ENCODE data around the gene C6orf89.

Gene C6orf89

DNA sequence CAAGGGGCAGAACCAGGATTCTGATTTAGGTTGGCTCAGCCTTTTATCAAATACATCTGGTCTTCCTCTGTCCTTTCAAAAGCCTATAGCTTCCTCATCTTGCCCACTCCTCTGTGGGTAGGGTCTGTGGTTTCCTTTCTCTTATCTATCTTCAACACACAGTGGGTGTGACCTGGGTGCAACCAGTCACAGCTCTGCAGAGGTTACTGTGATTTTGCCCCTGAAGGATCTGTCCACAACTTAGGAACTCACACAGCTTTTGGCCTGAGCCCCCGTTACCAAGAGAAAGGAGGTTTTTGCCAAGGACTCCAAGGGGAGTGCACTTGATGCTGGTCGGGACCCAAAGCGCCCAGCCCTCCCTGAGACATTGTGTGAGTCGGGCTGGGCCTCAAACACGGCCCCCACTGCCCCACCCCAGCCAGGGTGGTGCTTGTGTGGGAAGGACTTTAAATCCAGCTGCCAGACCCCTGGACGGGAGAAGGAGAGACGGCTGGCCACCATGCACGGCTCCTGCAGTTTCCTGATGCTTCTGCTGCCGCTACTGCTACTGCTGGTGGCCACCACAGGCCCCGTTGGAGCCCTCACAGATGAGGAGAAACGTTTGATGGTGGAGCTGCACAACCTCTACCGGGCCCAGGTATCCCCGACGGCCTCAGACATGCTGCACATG lies 68.6 kb downstream of the C6orf89 start, which contains the start of gene PI16:
Gene PI16, plus strand, starts transcription at position 477 of the 670 bp plus-strand sequence. Its CDS starts 23 bp downstream, at position 500.
- DNase-seq, result no peak

DNA sequence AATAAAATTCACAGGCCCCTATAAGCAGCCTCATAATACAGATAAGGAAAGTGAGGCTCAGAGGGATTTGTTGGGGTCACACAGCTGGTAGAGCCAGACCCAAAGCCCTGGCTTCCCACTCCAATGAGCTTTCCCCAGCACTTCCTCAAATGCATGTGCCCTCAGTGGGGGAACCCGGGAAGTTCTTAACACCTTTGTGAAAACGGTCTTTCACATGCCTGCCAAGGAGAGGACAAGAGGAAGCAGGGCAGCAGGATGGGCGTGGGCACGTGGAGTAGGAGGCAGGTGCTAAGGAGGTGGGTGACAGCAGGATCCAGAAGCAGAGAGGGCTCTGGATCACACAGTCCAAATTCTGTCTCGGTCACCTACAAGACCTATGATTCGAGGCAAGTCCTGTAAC lies 69.4 kb downstream of the C6orf89 start:
- no peak for DNase-seq

DNA sequence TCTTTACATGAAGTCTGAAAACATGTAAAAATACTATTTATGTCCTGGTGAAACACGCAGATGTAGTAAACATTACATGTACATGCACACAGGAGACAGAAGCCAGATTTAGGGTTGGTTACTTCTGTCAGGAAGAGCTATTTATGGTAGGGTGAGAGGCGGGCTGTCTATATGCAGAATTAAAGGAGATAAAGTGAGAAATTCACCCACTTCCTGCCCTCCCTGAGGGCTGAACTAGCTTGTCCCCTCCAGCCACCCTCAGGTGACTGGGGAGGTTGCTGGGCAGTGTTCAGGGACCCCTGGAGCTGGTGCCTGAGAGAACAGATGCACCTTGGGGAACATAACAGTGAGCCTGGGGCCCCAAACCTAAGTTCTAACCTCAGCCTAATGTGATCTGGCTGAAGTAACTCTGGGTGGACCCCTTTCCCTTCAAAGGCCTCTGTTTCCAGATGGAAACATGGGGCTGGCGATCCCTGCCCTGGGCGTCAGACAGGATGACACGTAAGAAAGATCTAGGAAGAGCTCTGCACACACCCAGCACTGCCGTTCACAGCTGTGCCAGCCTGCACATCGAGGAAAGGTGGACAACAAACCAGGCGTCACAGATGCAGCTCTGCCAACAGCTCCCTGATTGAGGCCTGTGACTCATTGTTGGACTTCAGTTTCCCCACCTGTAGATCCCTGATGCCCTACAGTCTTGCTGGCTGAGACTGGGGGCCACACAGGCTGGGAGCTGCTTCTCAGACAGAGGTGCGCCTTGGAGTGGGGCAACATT lies 70.1 kb downstream of the C6orf89 start:
- DNase-seq, result no peak

DNA sequence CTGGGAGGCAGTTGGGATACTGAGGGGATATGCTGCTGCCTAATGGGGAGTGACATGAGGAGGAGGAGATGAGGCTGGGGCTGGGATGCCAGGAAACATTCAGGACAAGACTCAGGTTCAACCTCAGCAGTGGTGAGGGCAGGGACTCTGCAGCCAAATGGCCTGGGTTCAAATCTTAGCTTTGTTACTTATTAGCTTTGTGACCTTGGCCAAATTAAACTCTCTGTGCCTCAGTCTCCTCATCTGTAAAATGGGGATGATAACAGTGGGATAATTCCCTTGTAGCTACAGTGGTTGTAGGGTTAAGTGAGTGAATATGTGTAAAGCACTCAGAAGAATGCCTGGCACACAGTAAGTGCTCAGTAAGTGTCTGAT lies 70.7 kb downstream of the C6orf89 start:
- DNase-seq, result no peak

GRCh38 chr6:36957773-36958271 lies 72.1 kb downstream of the C6orf89 start:
- DNase-seq, result no peak

- no peak for DNase-seq
Observed at GRCh38 chr6:36958775-36959554, 73.2 kb downstream of the C6orf89 start.

DNA sequence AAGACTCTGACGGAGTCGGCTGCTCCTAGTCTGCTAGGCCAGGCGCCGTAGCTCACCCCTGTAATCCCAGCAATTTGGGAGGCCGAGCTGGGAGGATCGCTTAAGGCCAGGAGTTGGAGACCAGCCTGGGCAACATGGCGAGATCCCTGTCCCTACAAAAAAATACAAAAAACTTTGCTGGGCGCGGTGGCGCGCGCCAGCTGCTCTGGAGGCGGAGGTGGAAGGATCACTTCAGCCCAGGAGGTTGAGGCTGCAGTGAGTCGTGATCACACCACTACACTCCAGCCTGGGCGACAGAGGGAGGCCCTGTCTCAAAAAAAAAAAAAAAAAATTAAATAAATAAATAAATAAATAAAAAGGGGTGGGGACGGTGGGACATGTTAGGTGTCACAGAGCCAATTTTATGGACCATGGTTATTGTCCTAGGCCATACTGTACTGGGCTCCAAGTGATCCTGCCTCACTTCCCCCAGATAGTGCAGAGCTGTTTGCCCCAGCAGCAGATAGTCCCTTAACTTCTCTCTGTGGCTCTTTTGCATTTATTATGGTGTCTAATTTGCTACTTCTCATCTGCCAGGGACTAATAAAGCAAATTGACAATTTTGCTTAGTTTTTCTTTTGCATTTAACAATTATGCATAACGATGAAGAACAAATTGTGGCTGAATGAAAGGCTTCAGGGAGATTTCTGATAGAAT lies 74.0 kb downstream of the C6orf89 start:
- DNase-seq, result no peak

DNA sequence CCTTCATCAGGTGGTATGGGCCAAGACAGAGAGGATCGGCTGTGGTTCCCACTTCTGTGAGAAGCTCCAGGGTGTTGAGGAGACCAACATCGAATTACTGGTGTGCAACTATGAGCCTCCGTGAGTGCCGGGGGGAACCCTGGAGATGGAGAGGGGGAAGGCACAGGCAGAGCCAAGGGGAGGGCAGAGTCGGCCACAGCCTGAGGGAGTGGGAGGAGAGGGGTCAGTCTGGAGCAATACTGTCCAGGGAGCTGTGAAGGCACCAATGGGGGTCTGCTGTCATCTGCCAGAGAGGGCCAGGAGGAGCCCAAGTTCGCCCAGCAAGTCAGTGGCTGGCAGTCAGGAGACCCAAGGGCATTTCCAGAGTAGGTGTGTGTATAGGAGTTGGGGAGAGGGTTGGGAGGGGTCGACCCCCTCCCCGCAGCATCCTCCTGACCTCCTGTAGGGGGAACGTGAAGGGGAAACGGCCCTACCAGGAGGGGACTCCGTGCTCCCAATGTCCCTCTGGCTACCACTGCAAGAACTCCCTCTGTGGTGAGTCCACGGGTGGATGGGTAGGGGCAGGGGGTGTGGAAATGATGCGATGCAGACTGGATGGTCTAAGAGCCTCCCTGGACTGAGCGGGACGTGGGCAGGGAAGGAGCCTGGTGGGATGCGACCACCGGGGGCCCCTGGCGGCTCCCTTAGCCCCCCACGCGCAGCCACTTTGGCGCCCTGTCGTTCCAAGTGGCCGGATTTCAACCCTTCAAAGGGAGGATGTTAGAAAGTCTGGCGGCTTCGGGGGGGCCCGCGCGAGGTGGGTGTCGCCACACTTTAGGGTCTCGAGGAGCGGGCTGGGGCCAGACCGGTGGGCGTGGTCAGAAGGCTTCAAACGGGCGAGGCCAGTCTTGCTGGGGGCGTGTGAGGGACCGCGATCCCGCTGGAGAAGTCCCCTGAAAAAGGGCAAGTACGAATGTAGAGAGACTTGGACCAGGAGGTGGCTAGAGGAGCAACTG lies 76.0 kb downstream of the C6orf89 start:
- DNase-seq, result no peak

DNA sequence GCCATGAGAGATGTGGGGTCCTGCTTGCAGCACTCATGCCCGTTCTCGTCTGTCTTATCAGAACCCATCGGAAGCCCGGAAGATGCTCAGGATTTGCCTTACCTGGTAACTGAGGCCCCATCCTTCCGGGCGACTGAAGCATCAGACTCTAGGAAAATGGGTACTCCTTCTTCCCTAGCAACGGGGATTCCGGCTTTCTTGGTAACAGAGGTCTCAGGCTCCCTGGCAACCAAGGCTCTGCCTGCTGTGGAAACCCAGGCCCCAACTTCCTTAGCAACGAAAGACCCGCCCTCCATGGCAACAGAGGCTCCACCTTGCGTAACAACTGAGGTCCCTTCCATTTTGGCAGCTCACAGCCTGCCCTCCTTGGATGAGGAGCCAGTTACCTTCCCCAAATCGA lies 77.1 kb downstream of the C6orf89 start:
- DNase-seq, result no peak

DNA sequence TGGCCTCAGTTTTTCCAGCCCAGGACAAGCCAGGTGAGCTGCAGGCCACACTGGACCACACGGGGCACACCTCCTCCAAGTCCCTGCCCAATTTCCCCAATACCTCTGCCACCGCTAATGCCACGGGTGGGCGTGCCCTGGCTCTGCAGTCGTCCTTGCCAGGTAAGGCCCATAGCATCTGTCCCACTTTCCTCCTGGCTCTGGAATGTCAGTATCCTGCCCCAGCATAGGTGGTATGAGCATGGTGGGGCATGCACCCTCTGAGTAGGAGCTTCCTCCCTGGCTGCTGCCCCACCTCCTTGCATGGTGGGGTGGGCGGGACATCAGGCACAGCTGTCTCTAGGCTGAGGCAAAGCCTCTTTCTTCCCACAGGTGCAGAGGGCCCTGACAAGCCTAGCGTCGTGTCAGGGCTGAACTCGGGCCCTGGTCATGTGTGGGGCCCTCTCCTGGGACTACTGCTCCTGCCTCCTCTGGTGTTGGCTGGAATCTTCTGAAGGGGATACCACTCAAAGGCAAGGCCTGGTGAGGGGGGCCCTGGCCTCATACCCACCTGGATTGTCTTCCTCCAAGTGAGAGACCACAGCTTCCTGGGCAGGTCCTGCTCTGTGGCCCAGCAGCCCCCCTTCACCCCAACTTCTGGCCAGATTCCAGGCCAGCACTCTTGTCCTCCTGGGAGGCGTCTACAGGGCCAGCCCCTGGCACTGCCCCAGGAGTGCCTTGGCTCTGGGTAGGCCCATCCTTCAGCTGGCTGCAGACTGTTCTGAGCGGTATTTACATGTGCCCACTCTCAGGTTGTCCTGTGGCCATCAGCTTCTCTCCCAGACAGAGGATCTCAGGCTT lies 77.9 kb downstream of the C6orf89 start:
- peak; percentile 65 for DNase-seq

DNA sequence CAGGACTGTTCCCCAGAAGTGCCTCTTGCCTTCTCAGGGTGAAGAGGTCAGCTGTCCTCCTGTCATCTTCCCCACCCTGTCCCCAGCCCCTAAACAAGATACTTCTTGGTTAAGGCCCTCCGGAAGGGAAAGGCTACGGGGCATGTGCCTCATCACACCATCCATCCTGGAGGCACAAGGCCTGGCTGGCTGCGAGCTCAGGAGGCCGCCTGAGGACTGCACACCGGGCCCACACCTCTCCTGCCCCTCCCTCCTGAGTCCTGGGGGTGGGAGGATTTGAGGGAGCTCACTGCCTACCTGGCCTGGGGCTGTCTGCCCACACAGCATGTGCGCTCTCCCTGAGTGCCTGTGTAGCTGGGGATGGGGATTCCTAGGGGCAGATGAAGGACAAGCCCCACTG lies 78.6 kb downstream of the C6orf89 start:
- DNase-seq, result no peak

GRCh38 chr6:36964908-36965307 lies 79.2 kb downstream of the C6orf89 start:
- no peak for DNase-seq

DNA sequence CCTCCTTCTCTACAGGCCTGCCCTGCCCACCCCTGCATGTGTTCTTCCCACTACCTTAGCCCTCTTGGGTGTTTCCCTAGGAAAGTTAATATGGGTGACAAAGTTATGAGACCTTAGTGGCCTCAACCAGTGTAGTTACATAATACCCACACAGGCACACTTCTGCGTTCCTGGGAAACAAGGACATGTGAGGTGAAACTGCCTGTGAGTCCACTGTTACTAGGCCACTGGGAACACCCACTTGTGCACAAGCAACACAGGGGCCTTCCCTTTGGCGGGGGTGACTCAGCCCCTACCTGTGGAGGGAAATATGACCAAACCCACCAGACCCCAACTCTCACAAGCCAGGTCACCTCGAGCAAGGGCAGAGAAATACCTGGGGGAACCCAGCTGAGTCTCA lies 81.5 kb downstream of the C6orf89 start:
- DNase-seq, result no peak

DNA sequence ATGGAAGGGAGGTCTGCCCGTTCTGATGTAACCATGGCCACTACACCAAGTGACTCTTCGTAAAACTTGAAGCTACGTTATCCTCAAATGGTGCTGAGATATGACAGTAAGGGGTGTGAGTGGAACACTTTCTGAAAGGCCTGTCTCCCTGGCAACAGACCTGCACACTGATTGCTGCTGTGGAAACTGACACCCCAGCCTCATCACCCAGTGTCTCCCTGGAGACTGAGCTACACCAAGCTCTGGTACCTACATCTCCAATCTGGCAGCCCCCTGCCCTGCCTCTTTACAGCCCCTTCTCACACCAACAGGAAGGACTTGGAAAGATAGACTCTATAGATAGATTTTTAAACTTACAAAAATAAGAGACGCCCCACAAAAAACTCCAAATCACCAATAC lies 82.0 kb downstream of the C6orf89 start:
- no peak for DNase-seq

- DNase-seq, result no peak
Observed at GRCh38 chr6:36968266-36968977, 82.7 kb downstream of the C6orf89 start.

- DNase-seq, result no peak
Observed at GRCh38 chr6:36969240-36969691, 83.5 kb downstream of the C6orf89 start.

DNA sequence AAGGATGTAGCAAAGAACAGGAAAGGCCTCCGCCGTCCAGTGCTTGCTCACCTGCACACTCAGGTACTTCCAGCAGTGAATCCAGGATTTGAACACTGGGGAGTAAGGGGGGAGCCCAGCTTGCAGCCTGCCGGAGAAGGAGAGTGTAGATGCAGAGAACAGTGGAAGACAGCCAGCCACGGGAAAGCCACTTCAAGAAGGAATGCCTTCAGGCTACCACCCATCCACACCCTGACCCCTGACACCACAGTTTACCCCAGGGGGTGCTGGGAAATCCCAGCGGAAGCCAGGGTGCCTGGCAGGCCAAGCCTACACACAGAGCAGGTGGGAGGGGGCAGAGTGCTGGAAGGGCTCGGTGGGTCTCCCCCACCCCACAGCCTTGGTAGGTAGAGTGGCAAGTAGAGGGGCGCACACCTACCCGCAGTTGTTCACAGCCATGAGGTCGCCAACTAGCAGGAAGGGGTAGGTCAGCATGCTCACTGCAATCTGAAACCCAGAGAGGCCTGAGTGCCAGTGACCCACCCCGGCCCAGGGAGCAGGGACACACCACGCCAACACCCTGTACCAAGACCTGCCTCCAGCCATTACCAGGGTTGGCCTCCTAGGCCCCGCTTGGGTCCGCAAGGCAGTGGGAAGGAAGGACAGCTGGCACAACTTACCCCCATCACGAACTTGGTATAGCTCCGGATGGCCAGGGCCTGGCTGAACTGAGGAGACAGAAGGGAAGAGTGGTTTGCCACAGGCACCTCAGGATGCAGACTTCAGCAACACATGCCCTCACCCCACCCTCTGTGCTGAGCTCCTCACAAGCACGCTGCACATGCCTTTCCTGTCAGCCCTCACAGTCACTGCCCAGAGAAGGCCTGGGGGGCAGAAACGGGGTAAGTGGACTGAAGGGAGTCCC lies 84.5 kb downstream of the C6orf89 start:
- no peak for DNase-seq

All from NCI-H1092 treated with DMSO at 0.1 percent for 48 hours (cell line).